HG02678 (cell line): ENCODE results near the gene HDAC4.

Source experiments
- ATAC-seq: cut with Tn5 transposase; IDR thresholded peaks from one replicate; pipeline ENCODE4 v1.9.1; 2021; ENCODE audit warnings: mild to moderate bottlenecking, moderate library complexity; ENCODE audit not compliant: unreplicated experiment

Gene HDAC4

GRCh38 chr2:239211396-239212094 lies 189.3 kb downstream of the HDAC4 start:
- ATAC-seq, result no peak

- ATAC-seq, result no peak
These were observed 191.0 kb downstream of the HDAC4 start for GRCh38 chr2:239209783-239210182.

GRCh38 chr2:239208465-239209180 lies 192.2 kb downstream of the HDAC4 start:
- no peak for ATAC-seq

- ATAC-seq, result no peak
These were observed 194.0 kb downstream of the HDAC4 start for GRCh38 chr2:239206851-239207250.

GRCh38 chr2:239206042-239206441 lies 194.8 kb downstream of the HDAC4 start:
- no peak for ATAC-seq

- no peak for ATAC-seq
These were observed 195.8 kb downstream of the HDAC4 start for GRCh38 chr2:239204876-239205468.

- no peak for ATAC-seq
These were observed 196.5 kb downstream of the HDAC4 start for GRCh38 chr2:239204136-239204875.

GRCh38 chr2:239203443-239204135 lies 197.2 kb downstream of the HDAC4 start:
- no peak for ATAC-seq

- ATAC-seq, result no peak
These were observed 198.0 kb downstream of the HDAC4 start for GRCh38 chr2:239202836-239203235.

GRCh38 chr2:239202343-239202742 lies 198.5 kb downstream of the HDAC4 start:
- ATAC-seq, result no peak

- ATAC-seq, result no peak
These were observed 198.9 kb downstream of the HDAC4 start for GRCh38 chr2:239201884-239202283.

GRCh38 chr2:239201531-239201876 lies 199.3 kb downstream of the HDAC4 start:
- no peak for ATAC-seq

- ATAC-seq, result no peak
These were observed 199.9 kb downstream of the HDAC4 start for GRCh38 chr2:239200646-239201530.

GRCh38 chr2:239199041-239199768 lies 201.6 kb downstream of the HDAC4 start:
- no peak for ATAC-seq

- no peak for ATAC-seq
These were observed 202.6 kb downstream of the HDAC4 start for GRCh38 chr2:239198221-239198620.

GRCh38 chr2:239197146-239197545 lies 203.7 kb downstream of the HDAC4 start:
- ATAC-seq, result no peak

GRCh38 chr2:239196474-239197021 lies 204.3 kb downstream of the HDAC4 start:
- ATAC-seq, result no peak

GRCh38 chr2:239195992-239196391 lies 204.8 kb downstream of the HDAC4 start:
- no peak for ATAC-seq

- no peak for ATAC-seq
These were observed 205.4 kb downstream of the HDAC4 start for GRCh38 chr2:239195318-239195871.
